Lower leg skin (tissue), 4 donors: Measurements from ENCODE around the gene APOL2. TPM values are rescaled to one million over a fixed set of nuclear protein-coding genes. Genes with fewer than 3 reads are reported as not detected.

Experiments
- DNase-seq, 2 donors: peaks; one replicate each; pipeline ENCODE4 v3.0.0-alpha.2; 2019; ENCODE audit warnings: low spot score in 2 of 2
- H3K4me3 ChIP-seq: fragments of 200-600 bp; sonication (generic); 2 replicates; pipeline ENCODE4 v1.5.1; 2017; ENCODE audit warnings: mild to moderate bottlenecking, low read depth; ENCODE audit not compliant: poor library complexity, severe bottlenecking
- CTCF ChIP-seq, 3 donors: fragments of 450-650 bp; IDR thresholded peaks; one replicate each; pipeline ENCODE4 v1.5.1; 2016; ENCODE audit warnings: antibody characterized with exemption in 3 of 3, mild to moderate bottlenecking in 3 of 3, moderate library complexity in 2 of 3
- POLR2A ChIP-seq, 2 donors: fragments of 450-650 bp; IDR thresholded peaks; one replicate each; pipeline ENCODE4 v1.6.1; 2016 to 2017; ENCODE audit warnings: antibody characterized with exemption in 2 of 2, mild to moderate bottlenecking in 1 of 2, moderate library complexity in 1 of 2
- WGBS, 2 donors: methylation state at CpG; one replicate each; pipeline ENCODE4 v1.1.5; 2018; 5-methylcytosine and 5-hydroxymethylcytosine counted together
- intact Hi-C: fragments of 100-400 bp; cut with DNase I; formaldehyde crosslinking; loops from one replicate; pipeline ENCODE4 v1.15.0; 2023; ENCODE audit warnings: low total_unique reads
- total RNA-seq, 4 donors: library from RNA; depleted of rRNA; stranded (reverse); fragments of >200 nt; gene quantifications; one replicate each; pipeline ENCODE4 v1.1.0, GENCODE V29; 2016

Gene APOL2
- total RNA-seq, 4 donors from 2014 or later: 14.2 to 24.8 (median 20.0) TPM

DNA sequence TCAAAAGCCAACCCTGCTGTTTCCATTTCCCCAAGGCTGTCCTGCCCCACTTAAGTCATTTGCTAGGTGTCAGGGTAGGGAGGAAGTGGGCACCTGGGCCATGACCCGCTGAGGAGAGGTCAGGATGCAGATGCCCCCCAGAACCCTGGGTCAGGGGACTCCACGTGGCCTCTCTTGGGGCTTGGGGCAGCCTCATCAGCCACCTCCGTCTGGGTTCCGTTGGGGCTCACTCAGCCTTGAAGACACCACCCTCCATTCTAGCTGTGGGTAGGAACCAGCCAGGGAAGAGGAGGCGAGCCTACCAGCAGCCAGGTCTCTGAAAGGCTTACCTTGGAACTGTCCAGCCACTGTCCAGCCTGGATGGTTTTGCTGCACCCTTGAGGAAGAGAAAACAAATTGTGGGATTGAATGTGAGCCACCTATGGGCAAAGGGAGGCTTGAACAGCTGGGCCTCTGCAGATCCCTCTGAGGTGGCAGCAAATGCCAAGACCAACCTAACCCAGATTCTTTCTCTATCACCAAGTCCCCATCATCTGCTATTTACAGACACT is 40.3 kb downstream of the APOL2 start:
- no peak for TF ChIP-seq CTCF (IDR thresholded peaks at IDR 0.05)
- no peak for TF ChIP-seq POLR2A (IDR thresholded peaks at IDR 0.05)
- intact Hi-C loops: loop anchor here (10.0 kb wide), 1 partner anchor 86 kb away; no protein-coding TSS in a partner anchor
- WGBS, 2 donors: 74 to 83% methylated on average over 5 of the region's 5 CpGs

DNA sequence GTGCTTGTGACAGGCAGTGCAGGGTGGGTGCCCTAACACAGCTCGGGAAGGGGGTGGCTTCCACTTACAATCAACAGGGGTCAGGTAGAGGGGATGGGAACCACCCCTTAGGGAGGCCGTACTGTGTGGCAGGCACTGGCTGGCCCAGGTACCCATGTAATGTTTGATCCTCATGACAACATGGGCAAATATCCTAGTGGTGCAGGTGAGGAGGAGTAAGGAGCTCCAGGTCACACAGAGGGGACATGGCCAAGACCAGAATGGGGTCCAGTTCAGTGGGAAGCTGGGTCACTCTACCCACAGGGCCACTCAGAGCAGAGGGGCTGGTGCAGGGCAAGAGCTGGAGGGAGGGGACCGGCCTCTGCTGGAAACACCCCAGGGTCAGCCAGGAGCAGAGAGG is 40.8 kb downstream of the APOL2 start:
- no peak overlapping the region for H3K4me3 ChIP-seq
- WGBS, 2 donors: 91 to 93% methylated on average over 3 of the region's 3 CpGs
- peak in 1 of 2 donors; percentile 49 for DNase-seq
- no peak for TF ChIP-seq POLR2A (IDR thresholded peaks at IDR 0.05)
- no peak for TF ChIP-seq CTCF (IDR thresholded peaks at IDR 0.05)
- intact Hi-C loops: loop anchor here (10.0 kb wide), 1 partner anchor 86 kb away; no protein-coding TSS in a partner anchor

More for the DNA sequence above, 40.3 kb downstream of the APOL2 start:
- H3K4me3 ChIP-seq: no peak overlapping the region
- DNase-seq: peak in 1 of 2 donors; percentile 82

DNA sequence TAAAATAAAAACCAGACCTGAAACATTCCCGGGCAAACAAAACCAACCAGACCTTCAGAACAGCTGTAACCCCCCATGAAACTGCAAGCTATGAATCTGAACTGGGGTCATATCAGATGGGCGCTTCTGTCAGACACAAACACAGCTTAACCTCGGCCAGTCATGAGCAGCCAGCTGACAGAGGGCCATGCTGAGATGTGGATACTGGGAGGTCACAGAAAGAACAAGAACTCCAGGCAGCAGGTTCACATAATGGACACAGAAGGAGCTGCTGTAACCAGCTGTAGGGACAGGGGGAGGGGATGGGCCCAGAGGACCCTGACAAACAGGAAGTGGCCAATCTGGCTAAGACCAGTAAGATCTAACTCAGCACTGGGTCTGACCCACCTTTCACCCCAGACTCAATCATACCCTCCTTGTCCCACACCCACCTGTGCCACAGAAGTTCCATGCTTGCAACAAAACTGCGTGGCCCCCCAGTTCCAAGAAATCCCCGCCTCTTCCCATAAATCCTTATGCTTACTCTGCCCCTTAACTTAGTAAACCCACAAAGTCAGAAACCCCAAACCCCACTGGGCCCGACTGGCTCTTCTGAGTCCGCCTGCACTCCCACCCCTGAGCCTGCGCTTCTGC is 41.7 kb downstream of the APOL2 start:
- 64 to 70% methylated on average over 8 of the region's 8 CpGs for WGBS, 2 donors
- intact Hi-C loops: loop anchor here (10.0 kb wide), 1 partner anchor 87 kb away; no protein-coding TSS in a partner anchor
- H3K4me3 ChIP-seq: no peak overlapping the region
- TF ChIP-seq CTCF (IDR thresholded peaks at IDR 0.05) (no peak), POLR2A (IDR thresholded peaks at IDR 0.05) (no peak)
- DNase-seq: peak in 1 of 2 donors; percentile 76

GRCh38 chr22:36197065-36197440 is 42.3 kb downstream of the APOL2 start:
- no peak overlapping the region for H3K4me3 ChIP-seq
- WGBS, 2 donors: 23 to 38% methylated on average over 4 to 5 of the region's 5 CpGs
- intact Hi-C loops: loop anchor here (10.0 kb wide), 1 partner anchor 88 kb away; no protein-coding TSS in a partner anchor
- no peak for TF ChIP-seq POLR2A (IDR thresholded peaks at IDR 0.05)
- TF ChIP-seq CTCF (IDR thresholded peaks at IDR 0.05): no peak
- peak in 1 of 2 donors; percentile 82 for DNase-seq

GRCh38 chr22:36196254-36197064 is 42.9 kb downstream of the APOL2 start:
- intact Hi-C loops: loop anchor here (10.0 kb wide), 1 partner anchor 88 kb away; no protein-coding TSS in a partner anchor
- TF ChIP-seq POLR2A (IDR thresholded peaks at IDR 0.05) (no peak), CTCF (IDR thresholded peaks at IDR 0.05) (no peak)
- no peak overlapping the region for H3K4me3 ChIP-seq
- DNase-seq: peak in 1 of 2 donors; percentile 28
- 45 to 49% methylated on average over 6 of the region's 6 CpGs for WGBS, 2 donors
